Keratinocyte (primary cell): ENCODE data around the gene MAP1LC3B.

Experiments
- CTCF ChIP-seq, 3 experiments: IDR thresholded peaks in 1 of 3; conservative IDR thresholded peaks in 1 of 3; optimal IDR thresholded peaks in 1 of 3; 2 replicates in 2 of 3; 3 replicates in 1 of 3; pipeline versions ENCODE3 to v1.5.1; 2011; ENCODE audit warnings: low read length in 3 of 3, mild to moderate bottlenecking in 3 of 3, moderate library complexity in 2 of 3, control low read depth in 1 of 3, inconsistent platforms in 1 of 3; ENCODE audit not compliant: insufficient read depth in 2 of 3; ENCODE audit errors: extremely low read depth in 1 of 3
- EZH2 ChIP-seq: IDR thresholded peaks from one replicate; pipeline ENCODE4 v1.6.1; 2012; ENCODE audit warnings: inconsistent platforms, mild to moderate bottlenecking, low read length, moderate library complexity

- no peak for TF ChIP-seq CTCF (optimal IDR thresholded peaks at IDR 0.05 in 1 of 3, IDR thresholded peaks at IDR 0.05 in 1 of 3, conservative IDR thresholded peaks at IDR 0.05 in 1 of 3; ENCODE audit: extremely low read depth in 1 of 3, insufficient read depth in 2 of 3, low read length in 3 of 3)
- no peak for TF ChIP-seq EZH2
Measured at GRCh38 chr16:87391950-87392820, at the start of gene MAP1LC3B.
